Right lobe of liver (tissue), 6 donors: ENCODE measurements around the gene SLC16A8. TPM values are rescaled to one million over a fixed set of nuclear protein-coding genes. Genes with fewer than 3 reads are reported as not detected.
A peak's percentile ranks its signal among the peaks of the same experiment; 100 is the strongest.

Experiments used
- ATAC-seq, 4 donors: fragments of 200-7000 bp; cut with Tn5 transposase; one replicate each; pipeline ENCODE4 v1.9.1; 2020; ENCODE audit warnings: mild to moderate bottlenecking in 4 of 4, moderate library complexity in 4 of 4
- DNase-seq, 3 donors: peaks; one replicate each; pipeline ENCODE4 v3.0.0-alpha.2; 2020
- H3K27ac ChIP-seq, 3 donors: fragments of 200-600 bp; one replicate each; pipeline ENCODE4 v1.8.0; 2022
- H3K27me3 ChIP-seq, 2 donors: fragments of 200-600 bp; one replicate each; pipeline ENCODE4 v1.8.0; 2022
- H3K36me3 ChIP-seq, 4 donors: fragments of 200-600 bp; sonication (generic) in 1 of 4; one replicate each; pipeline versions ENCODE4 v1.5.1 to v1.8.0; 2017 to 2022; ENCODE audit warnings: control low read depth in 1 of 4
- H3K4me1 ChIP-seq, 4 donors: fragments of 200-600 bp; sonication (generic) in 1 of 4; one replicate each; pipeline versions ENCODE4 v1.5.1 to v1.8.0; 2017 to 2022; ENCODE audit warnings: control low read depth in 1 of 4
- H3K4me3 ChIP-seq, 3 donors: fragments of 200-600 bp; one replicate each; pipeline ENCODE4 v1.8.0; 2022
- H3K9me3 ChIP-seq, 4 donors: fragments of 200-600 bp; sonication (generic) in 1 of 4; one replicate each; pipeline versions ENCODE4 v1.5.1 to v1.8.0; 2017 to 2022; ENCODE audit warnings: control low read depth in 1 of 4
- CTCF ChIP-seq, 4 donors: fragments of 200-600 bp in 3 of 4; fragments of 450-650 bp in 1 of 4; IDR thresholded peaks; one replicate each; pipeline versions ENCODE4 v1.5.1 to v1.8.0; 2016 to 2022; ENCODE audit warnings: antibody characterized with exemption in 4 of 4, mild to moderate bottlenecking in 2 of 4
- POLR2A ChIP-seq: fragments of 450-650 bp; IDR thresholded peaks from one replicate; pipeline ENCODE4 v1.6.1; 2017; ENCODE audit warnings: antibody characterized with exemption, mild to moderate bottlenecking
- WGBS: methylation state at CpG from one replicate; pipeline ENCODE4 v1.1.6; 2018; ENCODE audit warnings: low coverage, low lambda C conversion rate; ENCODE audit not compliant: insufficient coverage; ENCODE audit errors: missing lambda C conversion rate; 5-methylcytosine and 5-hydroxymethylcytosine counted together
- intact Hi-C, 2 donors: fragments of 100-400 bp; cut with DNase I; formaldehyde crosslinking; loops; one replicate each; pipeline versions ENCODE4 v1.11.2 to v1.14.1; 2022
- total RNA-seq, 6 experiments: library from RNA; depleted of rRNA in 2 of 6; stranded (reverse); fragments of >200 nt in 2 of 6; fragmentation: NEBNext Ultra II Directional in 3 of 6; extraction: Animal tissue kit (Norgen Biotek cat#: 25700) in 3 of 6; gene quantifications; one replicate each; pipeline versions ENCODE4 v1.1.0 to v1.2.4, GENCODE V29; 2016 to 2023
- donor health status: DM: no; HTN: yes; CAD: no.
- donor health status: DM: no; HTN: no; CAD: no.
- donor health status: DM: no; HTN: no; CAD: no.
- donor health status: DM: no; HTN: yes; CAD: no.
- donor health status: DM: no; HTN: yes; CAD: no.

The SLC16A8 gene
- total RNA-seq, 6 experiments from 2014 or later, result not detected

GRCh38 chr22:38131399-38131798, 47.4 kb upstream of the SLC16A8 start:
- intact Hi-C loops, result no loop called here

GRCh38 chr22:38129856-38130255, 45.9 kb upstream of the SLC16A8 start:
- H3K4me3 ChIP-seq, result no peak overlapping the region
- no peaks in the 10 kb centered on the region for H3K4me1 ChIP-seq
- intact Hi-C loops, result no loop called here
- WGBS, result no CpG with 5 or more reads among the region's 9 CpGs
- no peaks in the 10 kb centered on the region for H3K27me3 ChIP-seq
- no peaks in the 10 kb centered on the region for H3K9me3 ChIP-seq
- no peak for ATAC-seq
- DNase-seq, result peak in 1 of 3 donors; percentile 40
- H3K27ac ChIP-seq, result no peak overlapping the region
- TF ChIP-seq CTCF (IDR thresholded peaks at IDR 0.05), result no peak
- TF ChIP-seq POLR2A, result no peak
- no peaks in the 10 kb centered on the region for H3K36me3 ChIP-seq

More at GRCh38 chr22:38131399-38131798, 47.4 kb upstream of the SLC16A8 start:
- DNase-seq (no peak), ATAC-seq (peak in 2 of 4 donors; percentile 16 to 18)
- Histone ChIP-seq H3K27ac (no peak overlapping the region), H3K4me3 (no peak overlapping the region), H3K27me3 (no peaks in the 10 kb centered on the region), H3K4me1 (no peaks in the 10 kb centered on the region), H3K36me3 (no peaks in the 10 kb centered on the region), H3K9me3 (no peaks in the 10 kb centered on the region)
- 46% methylated on average over 2 of the region's 2 CpGs for WGBS
- TF ChIP-seq CTCF (IDR thresholded peaks at IDR 0.05), result no peak
- TF ChIP-seq POLR2A, result no peak

- no peaks in the 10 kb centered on the region for H3K27me3 ChIP-seq
- 58% methylated on average over 2 of the region's 10 CpGs for WGBS
- no peaks in the 10 kb centered on the region for H3K9me3 ChIP-seq
- ATAC-seq, result no peak
- H3K27ac ChIP-seq, result no peak overlapping the region
- H3K36me3 ChIP-seq, result no peaks in the 10 kb centered on the region
- TF ChIP-seq CTCF (IDR thresholded peaks at IDR 0.05) (no peak), POLR2A (no peak)
- no peak for DNase-seq
- H3K4me3 ChIP-seq, result no peak overlapping the region
- intact Hi-C loops, result no loop called here
- no peaks in the 10 kb centered on the region for H3K4me1 ChIP-seq
Observed at GRCh38 chr22:38129021-38129420, 45.0 kb upstream of the SLC16A8 start.

GRCh38 chr22:38127869-38128268, 43.9 kb upstream of the SLC16A8 start:
- no peak overlapping the region for H3K4me3 ChIP-seq
- no peak overlapping the region for H3K27ac ChIP-seq
- TF ChIP-seq POLR2A (no peak), CTCF (IDR thresholded peaks at IDR 0.05) (no peak)
- no peaks in the 10 kb centered on the region for H3K4me1 ChIP-seq
- ATAC-seq (peak in 2 of 4 donors; percentile 16 to 31), DNase-seq (peak in 1 of 3 donors; percentile 48)
- no CpG with 5 or more reads among the region's 9 CpGs for WGBS
- intact Hi-C loops, result no loop called here
- no peaks in the 10 kb centered on the region for H3K9me3 ChIP-seq
- no peaks in the 10 kb centered on the region for H3K27me3 ChIP-seq
- no peaks in the 10 kb centered on the region for H3K36me3 ChIP-seq
